Right atrium auricular region (tissue), 2 donors: ENCODE measurements around the gene PMP22. TPM values are rescaled to one million over a fixed set of nuclear protein-coding genes. Genes with fewer than 3 reads are reported as not detected.

ENCODE experiments used
- DNase-seq: peaks from one replicate; pipeline ENCODE4 v3.0.0-alpha.2; 2019; ENCODE audit warnings: low spot score
- H3K27ac ChIP-seq, 2 donors: fragments of 200-600 bp; sonication (generic); 1 replicate in 1 of 2; 2 replicates in 1 of 2; pipeline ENCODE4 v1.5.1; 2016 to 2019
- H3K27me3 ChIP-seq, 2 donors: fragments of 200-600 bp; sonication (generic); one replicate each; pipeline versions ENCODE4 v1.5.1 to v1.6.0; 2017 to 2019
- H3K36me3 ChIP-seq: fragments of 200-600 bp; sonication (generic); one replicate; pipeline ENCODE4 v1.5.1; 2016
- H3K4me1 ChIP-seq, 2 donors: fragments of 200-600 bp; sonication (generic); one replicate each; pipeline versions ENCODE4 v1.5.1 to v1.6.0; 2017 to 2019
- H3K4me3 ChIP-seq, 2 donors: fragments of 200-600 bp; sonication (generic); 1 replicate in 1 of 2; 2 replicates in 1 of 2; pipeline ENCODE4 v1.5.1; 2017 to 2019; ENCODE audit warnings: mild to moderate bottlenecking in 1 of 2, moderate library complexity in 1 of 2
- H3K9me3 ChIP-seq, 2 donors: fragments of 200-600 bp; sonication (generic); one replicate each; pipeline ENCODE4 v1.5.1; 2019
- CTCF ChIP-seq, 2 donors: fragments of 200-600 bp; sonication (generic); IDR thresholded peaks; one replicate each; pipeline ENCODE4 v1.5.1; 2019; ENCODE audit warnings: antibody characterized with exemption in 2 of 2
- total RNA-seq, 2 donors: library from RNA; depleted of rRNA; stranded (reverse); fragments of >200 nt; gene quantifications; one replicate each; pipeline ENCODE4 v1.1.0, GENCODE V29; 2016

Gene PMP22
- 100 to 1,000 TPM; 160 to 164 TPM for total RNA-seq

DNA sequence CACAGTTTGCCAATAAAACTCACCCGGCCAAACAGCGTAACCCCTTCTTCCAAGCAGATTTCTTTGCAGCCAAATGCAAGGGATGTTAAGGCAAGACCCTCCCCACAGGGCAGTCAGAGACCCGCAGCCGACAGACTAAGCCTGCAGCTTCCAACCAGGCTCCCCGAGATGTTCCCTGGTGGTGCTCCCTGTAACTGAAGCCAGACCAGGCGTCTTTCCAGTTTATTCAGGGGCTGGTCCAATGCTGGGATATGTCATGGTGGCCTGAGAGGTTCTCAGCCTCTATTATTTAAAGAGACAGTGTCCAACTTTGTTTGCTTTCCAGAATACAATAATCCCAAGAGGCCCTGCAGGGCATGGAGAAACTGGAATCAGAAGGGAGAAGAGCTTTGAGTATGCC lies at the start of gene PMP22:
PMP22 (minus strand) TSS at position 196 of the 400 bp plus-strand sequence. CDS start 4,599 bp downstream, outside the sequence.
- Histone ChIP-seq H3K27ac (peak within 1 kb of the TSS; percentile 57 to 99), H3K4me3 (peak within 1 kb of the TSS; percentile 26 to 69), H3K36me3 (no peaks in the 10 kb centered on the region), H3K4me1 (peaks cover 0 to 23% of the 10 kb centered on the region in 2 donors), H3K27me3 (no peaks in the 10 kb centered on the region), H3K9me3 (no peaks in the 10 kb centered on the region)
- no peak for DNase-seq
- TF ChIP-seq CTCF (IDR thresholded peaks at IDR 0.05): peak in 1 of 2 donors; percentile 12

GRCh38 chr17:15311996-15312395 lies 46.9 kb upstream of the PMP22 start:
- H3K9me3 ChIP-seq: no peaks in the 10 kb centered on the region
- H3K4me3 ChIP-seq: no peak overlapping the region
- no peak for TF ChIP-seq CTCF (IDR thresholded peaks at IDR 0.05)
- H3K4me1 ChIP-seq: peaks cover 0 to 4% of the 10 kb centered on the region in 2 donors
- no peaks in the 10 kb centered on the region for H3K27me3 ChIP-seq
- DNase-seq: no peak
- H3K27ac ChIP-seq: no peak overlapping the region
- no peaks in the 10 kb centered on the region for H3K36me3 ChIP-seq

DNA sequence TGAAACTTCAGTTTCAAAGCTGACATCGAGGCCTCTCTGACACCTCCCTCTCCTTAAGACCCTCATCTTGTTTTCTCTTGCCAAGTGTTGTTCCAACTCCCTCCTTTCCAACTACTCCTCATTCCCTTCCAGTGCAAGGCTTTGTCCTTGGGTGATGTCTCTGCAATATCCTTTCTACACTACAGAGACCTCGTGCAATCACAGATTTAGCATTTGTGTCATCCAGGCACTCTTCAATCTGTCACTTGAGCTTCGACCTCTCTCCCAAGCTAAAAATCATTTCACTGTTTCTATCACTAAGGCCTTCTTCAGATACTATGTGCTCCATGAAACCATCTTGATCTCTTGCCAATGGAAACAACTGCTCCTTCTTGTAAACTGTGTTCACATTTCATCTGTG lies 44.7 kb upstream of the PMP22 start:
- Histone ChIP-seq H3K9me3 (no peaks in the 10 kb centered on the region), H3K36me3 (no peaks in the 10 kb centered on the region), H3K4me3 (no peak overlapping the region), H3K27ac (no peak overlapping the region), H3K4me1 (peaks cover 0 to 4% of the 10 kb centered on the region in 2 donors), H3K27me3 (no peaks in the 10 kb centered on the region)
- no peak for TF ChIP-seq CTCF (IDR thresholded peaks at IDR 0.05)
- DNase-seq: no peak

GRCh38 chr17:15309236-15309635 lies 44.1 kb upstream of the PMP22 start:
- peaks cover 0 to 4% of the 10 kb centered on the region in 2 donors for H3K4me1 ChIP-seq
- TF ChIP-seq CTCF (IDR thresholded peaks at IDR 0.05): no peak
- H3K4me3 ChIP-seq: no peak overlapping the region
- H3K36me3 ChIP-seq: no peaks in the 10 kb centered on the region
- no peak for DNase-seq
- H3K27me3 ChIP-seq: no peaks in the 10 kb centered on the region
- H3K27ac ChIP-seq: no peak overlapping the region
- no peaks in the 10 kb centered on the region for H3K9me3 ChIP-seq

GRCh38 chr17:15308758-15309157 lies 43.6 kb upstream of the PMP22 start:
- TF ChIP-seq CTCF (IDR thresholded peaks at IDR 0.05): no peak
- no peak for DNase-seq
- Histone ChIP-seq H3K27ac (no peak overlapping the region), H3K4me1 (peaks cover 0 to 4% of the 10 kb centered on the region in 2 donors), H3K4me3 (no peak overlapping the region), H3K9me3 (no peaks in the 10 kb centered on the region), H3K27me3 (no peaks in the 10 kb centered on the region), H3K36me3 (no peaks in the 10 kb centered on the region)

GRCh38 chr17:15307710-15308111 lies 42.6 kb upstream of the PMP22 start:
- Histone ChIP-seq H3K27me3 (no peaks in the 10 kb centered on the region), H3K36me3 (no peaks in the 10 kb centered on the region), H3K4me1 (peaks cover 0 to 4% of the 10 kb centered on the region in 2 donors), H3K27ac (no peak overlapping the region), H3K9me3 (no peaks in the 10 kb centered on the region), H3K4me3 (no peak overlapping the region)
- no peak for TF ChIP-seq CTCF (IDR thresholded peaks at IDR 0.05)
- DNase-seq: no peak
